Naive B cell (primary cell): ENCODE data around the gene LYRM4. TPM values are rescaled to one million over a fixed set of nuclear protein-coding genes. Genes with fewer than 3 reads are reported as not detected.

Experiments used
- ATAC-seq, 2 donors: fragments of 150-1000 bp; cut with Tn5 transposase; 2 replicates each; pipeline ENCODE4 v1.10.0; 2021; ENCODE audit warnings: low read depth in 2 of 2, mild to moderate bottlenecking in 2 of 2, moderate library complexity in 2 of 2
- DNase-seq: peaks from one replicate; pipeline ENCODE4 v3.0.0; 2022
- H3K27ac Mint-ChIP-seq, 6 donors: one replicate each; pipeline ENCODE4 v1.8.0; 2020 to 2022; ENCODE audit warnings: mild to moderate bottlenecking in 6 of 6, mixed read lengths in 6 of 6, moderate library complexity in 5 of 6, inconsistent platforms in 2 of 6
- H3K27me3 Mint-ChIP-seq, 3 donors: one replicate each; pipeline ENCODE4 v1.8.0; 2021 to 2022; ENCODE audit warnings: mixed read lengths in 3 of 3, mild to moderate bottlenecking in 1 of 3
- H3K36me3 Mint-ChIP-seq, 2 donors: one replicate each; pipeline ENCODE4 v1.8.0; 2020 to 2022; ENCODE audit warnings: mixed read lengths in 2 of 2, inconsistent platforms in 1 of 2, mild to moderate bottlenecking in 1 of 2
- H3K4me1 Mint-ChIP-seq, 3 donors: one replicate each; pipeline ENCODE4 v1.8.0; 2020 to 2022; ENCODE audit warnings: mixed read lengths in 3 of 3, inconsistent platforms in 1 of 3, mild to moderate bottlenecking in 1 of 3, moderate library complexity in 1 of 3
- H3K4me3 Mint-ChIP-seq, 8 donors: one replicate each; pipeline ENCODE4 v1.8.0; 2020 to 2022; ENCODE audit warnings: mild to moderate bottlenecking in 8 of 8, mixed read lengths in 8 of 8, moderate library complexity in 8 of 8, inconsistent platforms in 2 of 8
- H3K9me3 Mint-ChIP-seq, 7 donors: one replicate each; pipeline ENCODE4 v1.8.0; 2020 to 2022; ENCODE audit warnings: mixed read lengths in 7 of 7, mild to moderate bottlenecking in 5 of 7, inconsistent platforms in 2 of 7, moderate library complexity in 1 of 7
- polyA plus RNA-seq, 6 donors: library from polyadenylated mRNA; unstranded; fragments of 300-500 nt; fragmentation: Illumina TruSeq; gene quantifications; one replicate each; pipeline ENCODE4 v1.2.3, GENCODE V29; 2021; ENCODE audit warnings: low read depth in 6 of 6

Gene LYRM4
- 10 to 100 TPM; 33.1 to 44.6 (median 40.7) TPM for polyA plus RNA-seq

- H3K27ac Mint-ChIP-seq, result peak within 1 kb of the TSS; percentile 99 to 100 (median 100)
Observed at GRCh38 chr6:5260661-5261544, at the start of gene LYRM4, which contains the start of gene FARS2. LYRM4 (minus strand) TSS chr6:5260950; CDS start chr6:5260733, 217 bp downstream. FARS2 (plus strand) TSS chr6:5261513.

GRCh38 chr6:5308066-5308465, 47.3 kb upstream of the LYRM4 start:
- no peak overlapping the region for H3K4me3 Mint-ChIP-seq
- H3K36me3 Mint-ChIP-seq, result peaks cover 0 to 5% of the 10 kb centered on the region in 2 donors
- peaks cover 14 to 23% (median 19%) of the 10 kb centered on the region in 3 donors for H3K4me1 Mint-ChIP-seq
- no peak for ATAC-seq
- DNase-seq, result no peak
- H3K27ac Mint-ChIP-seq, result no peak overlapping the region
- no peaks in the 10 kb centered on the region for H3K9me3 Mint-ChIP-seq
- H3K27me3 Mint-ChIP-seq, result no peaks in the 10 kb centered on the region

More at GRCh38 chr6:5260661-5261544, at the start of gene LYRM4, which contains the start of gene FARS2:
- peak; percentile 73 to 74 for ATAC-seq
- Mint-ChIP-seq H3K4me1 (peaks cover 24 to 32% (median 27%) of the 10 kb centered on the region in 3 donors), H3K9me3 (no peaks in the 10 kb centered on the region), H3K27me3 (no peaks in the 10 kb centered on the region), H3K4me3 (peak within 1 kb of the TSS; percentile 92 to 99 (median 98)), H3K36me3 (no peaks in the 10 kb centered on the region)
- DNase-seq, result peak; percentile 96

- Mint-ChIP-seq H3K27ac (no peak overlapping the region), H3K36me3 (peaks cover 0 to 5% of the 10 kb centered on the region in 2 donors), H3K9me3 (no peaks in the 10 kb centered on the region), H3K4me3 (no peak overlapping the region), H3K4me1 (peaks cover 15 to 26% (median 20%) of the 10 kb centered on the region in 3 donors), H3K27me3 (no peaks in the 10 kb centered on the region)
- no peak for ATAC-seq
- no peak for DNase-seq
Observed at GRCh38 chr6:5307058-5307457, 46.3 kb upstream of the LYRM4 start.

GRCh38 chr6:5305968-5306626, 45.3 kb upstream of the LYRM4 start:
- Mint-ChIP-seq H3K4me3 (no peak overlapping the region), H3K27ac (no peak overlapping the region), H3K9me3 (no peaks in the 10 kb centered on the region), H3K27me3 (no peaks in the 10 kb centered on the region), H3K36me3 (peaks cover 0 to 5% of the 10 kb centered on the region in 2 donors), H3K4me1 (peaks cover 24 to 32% (median 25%) of the 10 kb centered on the region in 3 donors)
- DNase-seq (no peak), ATAC-seq (no peak)

- no peaks in the 10 kb centered on the region for H3K9me3 Mint-ChIP-seq
- no peak overlapping the region for H3K27ac Mint-ChIP-seq
- no peak overlapping the region for H3K4me3 Mint-ChIP-seq
- peaks cover 0 to 5% of the 10 kb centered on the region in 2 donors for H3K36me3 Mint-ChIP-seq
- ATAC-seq (no peak), DNase-seq (no peak)
- H3K4me1 Mint-ChIP-seq, result peaks cover 20 to 34% (median 29%) of the 10 kb centered on the region in 3 donors
- H3K27me3 Mint-ChIP-seq, result no peaks in the 10 kb centered on the region
Observed at GRCh38 chr6:5303682-5304081, 42.9 kb upstream of the LYRM4 start.

- DNase-seq, result peak; percentile 25
- Mint-ChIP-seq H3K27ac (peak overlapping the region in 3 of 6 donors; percentile 8 to 92 (median 21)), H3K36me3 (peaks cover 0 to 4% of the 10 kb centered on the region in 2 donors), H3K4me1 (peaks cover 20 to 34% (median 29%) of the 10 kb centered on the region in 3 donors), H3K9me3 (no peaks in the 10 kb centered on the region), H3K4me3 (peak overlapping the region in 6 of 8 donors; percentile 28 to 73 (median 63)), H3K27me3 (no peaks in the 10 kb centered on the region)
- ATAC-seq, result peak; percentile 83 to 93
Observed at GRCh38 chr6:5302995-5303622, 42.4 kb upstream of the LYRM4 start.

- H3K4me1 Mint-ChIP-seq, result peaks cover 20 to 29% (median 29%) of the 10 kb centered on the region in 3 donors
- H3K4me3 Mint-ChIP-seq, result peak overlapping the region in 7 of 8 donors; percentile 18 to 73 (median 58)
- no peaks in the 10 kb centered on the region for H3K27me3 Mint-ChIP-seq
- H3K27ac Mint-ChIP-seq, result peak overlapping the region in 5 of 6 donors; percentile 8 to 92 (median 21)
- H3K36me3 Mint-ChIP-seq, result no peaks in the 10 kb centered on the region
- no peaks in the 10 kb centered on the region for H3K9me3 Mint-ChIP-seq
- ATAC-seq (peak; percentile 52 to 54), DNase-seq (no peak)
Observed at GRCh38 chr6:5302220-5302946, 41.6 kb upstream of the LYRM4 start.

GRCh38 chr6:5300206-5300764, 39.5 kb upstream of the LYRM4 start:
- DNase-seq (no peak), ATAC-seq (no peak)
- Mint-ChIP-seq H3K27ac (peak overlapping the region in 1 of 6 donors; percentile 12), H3K36me3 (peaks cover 0 to 7% of the 10 kb centered on the region in 2 donors), H3K27me3 (no peaks in the 10 kb centered on the region), H3K4me3 (no peak overlapping the region), H3K9me3 (no peaks in the 10 kb centered on the region), H3K4me1 (peaks cover 20 to 29% (median 29%) of the 10 kb centered on the region in 3 donors)

GRCh38 chr6:5295623-5296022, 34.9 kb upstream of the LYRM4 start:
- DNase-seq (no peak), ATAC-seq (no peak)
- H3K27me3 Mint-ChIP-seq, result no peaks in the 10 kb centered on the region
- H3K27ac Mint-ChIP-seq, result no peak overlapping the region
- H3K9me3 Mint-ChIP-seq, result peaks cover 0 to 9% (median 0%) of the 10 kb centered on the region in 7 donors
- peaks cover 30 to 41% (median 35%) of the 10 kb centered on the region in 3 donors for H3K4me1 Mint-ChIP-seq
- no peak overlapping the region for H3K4me3 Mint-ChIP-seq
- H3K36me3 Mint-ChIP-seq, result peaks cover 7 to 11% of the 10 kb centered on the region in 2 donors

- H3K9me3 Mint-ChIP-seq, result peaks cover 0 to 9% (median 0%) of the 10 kb centered on the region in 7 donors
- DNase-seq, result no peak
- H3K4me3 Mint-ChIP-seq, result peak overlapping the region in 2 of 8 donors; percentile 5 to 75
- no peaks in the 10 kb centered on the region for H3K27me3 Mint-ChIP-seq
- peak; percentile 25 to 51 for ATAC-seq
- H3K36me3 Mint-ChIP-seq, result peaks cover 7 to 11% of the 10 kb centered on the region in 2 donors
- peak overlapping the region; percentile 1 to 80 (median 64) for H3K27ac Mint-ChIP-seq
- H3K4me1 Mint-ChIP-seq, result peaks cover 37 to 42% (median 40%) of the 10 kb centered on the region in 3 donors
Observed at GRCh38 chr6:5294392-5295211, 33.9 kb upstream of the LYRM4 start.

- ATAC-seq (no peak), DNase-seq (no peak)
- Mint-ChIP-seq H3K4me1 (peaks cover 41 to 47% (median 42%) of the 10 kb centered on the region in 3 donors), H3K9me3 (peaks cover 0 to 9% (median 0%) of the 10 kb centered on the region in 7 donors), H3K27ac (peak overlapping the region in 4 of 6 donors; percentile 1 to 80 (median 44)), H3K27me3 (no peaks in the 10 kb centered on the region), H3K4me3 (peak overlapping the region in 1 of 8 donors; percentile 5), H3K36me3 (peaks cover 7 to 11% of the 10 kb centered on the region in 2 donors)
Observed at GRCh38 chr6:5293692-5294091, 32.9 kb upstream of the LYRM4 start.
